ENCODE data around the gene KANK3. TPM values are rescaled to one million over a fixed set of nuclear protein-coding genes. Genes with fewer than 3 reads are reported as not detected.
"Not testable (repeated sequence)": the region's sequence is repeated elsewhere in the genome, so short reads cannot be mapped to it uniquely, and the experiment has no call there.

The KANK3 gene
- total RNA-seq, 1 experiment from 2014 or later, result 1.2 TPM

DNA sequence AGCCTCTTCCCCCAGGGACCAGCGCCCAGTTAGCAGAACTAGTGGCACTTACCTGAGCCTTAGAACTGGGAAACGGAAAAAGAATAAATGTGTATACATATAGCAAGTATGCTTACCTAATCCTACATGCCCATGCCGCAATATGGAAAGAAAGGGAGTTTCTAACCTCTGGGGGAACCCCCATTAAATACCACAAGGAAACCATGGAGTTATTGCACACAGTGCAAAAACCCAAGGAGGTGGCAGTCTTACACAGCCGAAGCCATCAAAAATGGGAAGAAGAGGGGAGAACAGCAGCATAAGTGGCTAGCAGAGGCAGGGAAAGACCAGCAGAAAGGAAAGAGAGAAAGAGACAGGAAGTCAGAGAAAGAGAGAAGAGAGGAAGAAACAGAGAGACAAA lies 41.5 kb upstream of the KANK3 start:
- in situ Hi-C loops (cut with HindIII; ENCODE audit: low pct_unique_long_range_greater_than_20kb, low sequenced_read_pairs); intact Hi-C loops (cut with micrococcal nuclease; ENCODE audit: unreplicated experiment); DNase-seq (ENCODE audit: low read depth, low spot score); CTCF ChIA-PET; H3K4me3 ChIP-seq (ENCODE audit: low read depth in 2 of 2, low read length in 2 of 2); BruUV-seq (replicated peaks); POLR2A ChIA-PET; H3K4me1 ChIP-seq (ENCODE audit: control insufficient read depth, insufficient read depth, low read length); ATAC-seq; H3K27ac ChIP-seq (ENCODE audit: low read length); H3K27me3 ChIP-seq (ENCODE audit: control insufficient read depth, insufficient read depth, low read length); H3K36me3 ChIP-seq (ENCODE audit: control insufficient read depth, insufficient read depth, low read length); H3K9me3 ChIP-seq (ENCODE audit: control insufficient read depth, insufficient read depth, low read depth, low read length): not testable (repeated sequence)

DNA sequence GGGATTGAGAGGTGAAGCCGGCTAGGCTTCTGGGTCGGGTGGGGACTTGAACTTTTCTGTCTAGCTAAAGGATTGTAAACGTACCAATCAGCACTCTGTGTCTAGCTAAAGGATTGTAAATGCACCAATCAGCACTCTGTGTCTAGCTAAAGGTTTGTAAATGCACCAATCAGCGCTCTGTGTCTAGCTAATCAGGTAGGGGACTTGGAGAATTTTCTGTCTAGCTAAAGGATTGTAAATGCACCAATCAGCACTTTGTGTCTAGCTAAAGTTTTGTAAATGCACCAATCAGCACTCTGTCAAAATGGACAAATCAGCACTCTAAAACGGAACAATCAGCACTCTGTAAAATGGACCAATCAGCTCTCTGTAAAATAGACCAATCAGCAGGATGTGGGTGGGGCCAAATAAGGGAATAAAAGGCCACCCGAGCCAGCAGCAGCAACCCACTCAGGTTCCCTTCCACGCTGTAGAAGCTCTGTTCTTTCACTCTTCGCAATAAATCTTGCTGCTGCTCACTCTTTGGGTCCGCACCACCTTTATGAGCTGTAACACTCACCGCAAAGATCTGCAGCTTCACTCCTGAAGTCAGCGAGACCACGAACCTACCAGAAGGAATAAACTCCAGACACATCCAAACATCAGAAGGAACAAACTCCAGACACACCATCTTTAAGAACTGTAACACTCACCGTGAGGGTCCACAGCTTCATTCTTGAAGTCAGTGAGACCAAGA lies 36.3 kb upstream of the KANK3 start:
- CTCF ChIA-PET; intact Hi-C loops (cut with micrococcal nuclease; ENCODE audit: unreplicated experiment); H3K4me1 ChIP-seq (ENCODE audit: control insufficient read depth, insufficient read depth, low read length); in situ Hi-C loops (cut with HindIII; ENCODE audit: low pct_unique_long_range_greater_than_20kb, low sequenced_read_pairs); H3K27me3 ChIP-seq (ENCODE audit: control insufficient read depth, insufficient read depth, low read length); H3K4me3 ChIP-seq (ENCODE audit: low read depth in 2 of 2, low read length in 2 of 2); BruUV-seq (replicated peaks); H3K36me3 ChIP-seq (ENCODE audit: control insufficient read depth, insufficient read depth, low read length); DNase-seq (ENCODE audit: low read depth, low spot score); ATAC-seq; H3K27ac ChIP-seq (ENCODE audit: low read length); H3K9me3 ChIP-seq (ENCODE audit: control insufficient read depth, insufficient read depth, low read depth, low read length); POLR2A ChIA-PET: not testable (repeated sequence)

DNA sequence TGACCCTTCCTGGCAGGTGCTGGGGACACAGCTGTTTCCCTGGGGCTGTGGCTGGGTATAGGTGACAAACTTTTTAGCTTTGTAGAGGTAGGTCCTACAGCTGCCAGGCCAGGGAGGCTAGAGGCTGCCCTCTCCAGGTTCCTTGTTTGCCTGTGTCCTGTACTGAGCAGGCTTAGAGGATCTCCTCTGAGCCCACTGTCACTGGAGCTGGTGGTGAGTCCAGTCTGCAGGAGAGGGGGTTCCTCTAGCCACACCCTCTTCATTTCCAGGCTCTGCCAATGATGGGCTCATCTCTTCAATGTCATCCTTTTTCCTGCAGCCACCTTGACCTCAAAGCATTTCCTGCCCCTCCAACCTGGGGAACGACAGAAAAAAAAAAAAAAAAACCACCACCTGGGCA lies 34.5 kb upstream of the KANK3 start:
- Histone ChIP-seq H3K36me3 (ENCODE audit: control insufficient read depth, insufficient read depth, low read length) (no peaks in the 10 kb centered on the region; the same call in 1 of the 2 replicates), H3K27me3 (ENCODE audit: control insufficient read depth, insufficient read depth, low read length) (no peaks in the 10 kb centered on the region), H3K27ac (ENCODE audit: low read length) (no peak overlapping the region), H3K4me1 (ENCODE audit: control insufficient read depth, insufficient read depth, low read length) (no peaks in the 10 kb centered on the region), H3K9me3 (ENCODE audit: control insufficient read depth, insufficient read depth, low read depth, low read length) (no peaks in the 10 kb centered on the region), H3K4me3 (ENCODE audit: low read depth in 2 of 2, low read length in 2 of 2) (no peak overlapping the region)
- no TSS peak for BruUV-seq (replicated peaks)
- TF ChIP-seq POLR2AphosphoS5 (IDR thresholded peaks at IDR 0.05; ENCODE audit: low read depth, low read length) (no peak), TCF7L2 (IDR thresholded peaks at IDR 0.05; ENCODE audit: low read depth, low read length) (no peak), SIN3A (IDR thresholded peaks at IDR 0.05; ENCODE audit: borderline replicate concordance, insufficient read depth, low read depth, low read length) (no peak)
- TF ChIP-seq, protein P1, sequence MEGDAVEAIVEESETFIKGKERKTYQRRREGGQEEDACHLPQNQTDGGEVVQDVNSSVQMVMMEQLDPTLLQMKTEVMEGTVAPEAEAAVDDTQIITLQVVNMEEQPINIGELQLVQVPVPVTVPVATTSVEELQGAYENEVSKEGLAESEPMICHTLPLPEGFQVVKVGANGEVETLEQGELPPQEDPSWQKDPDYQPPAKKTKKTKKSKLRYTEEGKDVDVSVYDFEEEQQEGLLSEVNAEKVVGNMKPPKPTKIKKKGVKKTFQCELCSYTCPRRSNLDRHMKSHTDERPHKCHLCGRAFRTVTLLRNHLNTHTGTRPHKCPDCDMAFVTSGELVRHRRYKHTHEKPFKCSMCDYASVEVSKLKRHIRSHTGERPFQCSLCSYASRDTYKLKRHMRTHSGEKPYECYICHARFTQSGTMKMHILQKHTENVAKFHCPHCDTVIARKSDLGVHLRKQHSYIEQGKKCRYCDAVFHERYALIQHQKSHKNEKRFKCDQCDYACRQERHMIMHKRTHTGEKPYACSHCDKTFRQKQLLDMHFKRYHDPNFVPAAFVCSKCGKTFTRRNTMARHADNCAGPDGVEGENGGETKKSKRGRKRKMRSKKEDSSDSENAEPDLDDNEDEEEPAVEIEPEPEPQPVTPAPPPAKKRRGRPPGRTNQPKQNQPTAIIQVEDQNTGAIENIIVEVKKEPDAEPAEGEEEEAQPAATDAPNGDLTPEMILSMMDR (IDR thresholded peaks at IDR 0.05), result no peak
- TF ChIP-seq, protein P2, sequence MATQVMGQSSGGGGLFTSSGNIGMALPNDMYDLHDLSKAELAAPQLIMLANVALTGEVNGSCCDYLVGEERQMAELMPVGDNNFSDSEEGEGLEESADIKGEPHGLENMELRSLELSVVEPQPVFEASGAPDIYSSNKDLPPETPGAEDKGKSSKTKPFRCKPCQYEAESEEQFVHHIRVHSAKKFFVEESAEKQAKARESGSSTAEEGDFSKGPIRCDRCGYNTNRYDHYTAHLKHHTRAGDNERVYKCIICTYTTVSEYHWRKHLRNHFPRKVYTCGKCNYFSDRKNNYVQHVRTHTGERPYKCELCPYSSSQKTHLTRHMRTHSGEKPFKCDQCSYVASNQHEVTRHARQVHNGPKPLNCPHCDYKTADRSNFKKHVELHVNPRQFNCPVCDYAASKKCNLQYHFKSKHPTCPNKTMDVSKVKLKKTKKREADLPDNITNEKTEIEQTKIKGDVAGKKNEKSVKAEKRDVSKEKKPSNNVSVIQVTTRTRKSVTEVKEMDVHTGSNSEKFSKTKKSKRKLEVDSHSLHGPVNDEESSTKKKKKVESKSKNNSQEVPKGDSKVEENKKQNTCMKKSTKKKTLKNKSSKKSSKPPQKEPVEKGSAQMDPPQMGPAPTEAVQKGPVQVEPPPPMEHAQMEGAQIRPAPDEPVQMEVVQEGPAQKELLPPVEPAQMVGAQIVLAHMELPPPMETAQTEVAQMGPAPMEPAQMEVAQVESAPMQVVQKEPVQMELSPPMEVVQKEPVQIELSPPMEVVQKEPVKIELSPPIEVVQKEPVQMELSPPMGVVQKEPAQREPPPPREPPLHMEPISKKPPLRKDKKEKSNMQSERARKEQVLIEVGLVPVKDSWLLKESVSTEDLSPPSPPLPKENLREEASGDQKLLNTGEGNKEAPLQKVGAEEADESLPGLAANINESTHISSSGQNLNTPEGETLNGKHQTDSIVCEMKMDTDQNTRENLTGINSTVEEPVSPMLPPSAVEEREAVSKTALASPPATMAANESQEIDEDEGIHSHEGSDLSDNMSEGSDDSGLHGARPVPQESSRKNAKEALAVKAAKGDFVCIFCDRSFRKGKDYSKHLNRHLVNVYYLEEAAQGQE (IDR thresholded peaks at IDR 0.05; ENCODE audit: insufficient read depth in 1 of 2, low read depth in 2 of 2, low read length in 1 of 2), result no peak
- ChIA-PET POLR2A (no interaction called here), CTCF (no interaction called here)
- intact Hi-C loops (cut with micrococcal nuclease; ENCODE audit: unreplicated experiment) (no loop called here), in situ Hi-C loops (cut with HindIII; ENCODE audit: low pct_unique_long_range_greater_than_20kb, low sequenced_read_pairs) (no loop called here)
- no peak for ATAC-seq
- no peak for DNase-seq (ENCODE audit: low read depth, low spot score)

DNA sequence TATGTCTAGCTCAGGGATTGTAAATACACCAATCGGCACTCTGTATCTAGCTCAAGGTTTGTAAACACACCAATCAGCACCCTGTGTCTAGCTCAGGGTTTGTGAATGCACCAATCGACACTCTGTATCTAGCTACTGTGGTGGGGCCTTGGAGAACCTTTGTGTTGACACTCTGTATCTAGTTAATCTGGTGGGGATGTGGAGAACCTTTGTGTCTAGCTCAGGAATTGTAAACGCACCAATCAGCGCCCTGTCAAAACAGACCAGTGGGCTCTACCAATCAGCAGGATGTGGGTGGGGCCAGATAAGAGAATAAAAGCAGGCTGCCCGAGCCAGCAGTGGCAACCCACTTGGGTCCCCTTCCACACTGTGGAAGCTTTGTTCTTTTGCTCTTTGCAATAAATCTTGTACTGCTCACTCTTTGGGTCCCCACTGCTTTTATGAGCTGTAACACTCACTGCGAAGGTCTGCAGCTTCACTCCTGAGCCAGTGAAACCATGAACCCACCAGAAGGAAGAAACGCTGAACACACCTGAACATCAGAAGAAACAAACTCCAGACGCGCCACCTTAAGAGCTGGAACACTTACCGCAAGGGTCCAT lies 33.4 kb upstream of the KANK3 start:
- H3K9me3 ChIP-seq (ENCODE audit: control insufficient read depth, insufficient read depth, low read depth, low read length); POLR2A ChIA-PET; H3K4me3 ChIP-seq (ENCODE audit: low read depth in 2 of 2, low read length in 2 of 2); intact Hi-C loops (cut with micrococcal nuclease; ENCODE audit: unreplicated experiment); DNase-seq (ENCODE audit: low read depth, low spot score); BruUV-seq (replicated peaks); ATAC-seq; H3K4me1 ChIP-seq (ENCODE audit: control insufficient read depth, insufficient read depth, low read length); H3K27ac ChIP-seq (ENCODE audit: low read length); H3K36me3 ChIP-seq (ENCODE audit: control insufficient read depth, insufficient read depth, low read length); in situ Hi-C loops (cut with HindIII; ENCODE audit: low pct_unique_long_range_greater_than_20kb, low sequenced_read_pairs); H3K27me3 ChIP-seq (ENCODE audit: control insufficient read depth, insufficient read depth, low read length): not testable (repeated sequence)
- CTCF ChIA-PET, result interaction anchor here (0.6 kb wide), 1 partner anchor 1929 kb away, joined by 4 read pairs; no protein-coding TSS in a partner anchor

DNA sequence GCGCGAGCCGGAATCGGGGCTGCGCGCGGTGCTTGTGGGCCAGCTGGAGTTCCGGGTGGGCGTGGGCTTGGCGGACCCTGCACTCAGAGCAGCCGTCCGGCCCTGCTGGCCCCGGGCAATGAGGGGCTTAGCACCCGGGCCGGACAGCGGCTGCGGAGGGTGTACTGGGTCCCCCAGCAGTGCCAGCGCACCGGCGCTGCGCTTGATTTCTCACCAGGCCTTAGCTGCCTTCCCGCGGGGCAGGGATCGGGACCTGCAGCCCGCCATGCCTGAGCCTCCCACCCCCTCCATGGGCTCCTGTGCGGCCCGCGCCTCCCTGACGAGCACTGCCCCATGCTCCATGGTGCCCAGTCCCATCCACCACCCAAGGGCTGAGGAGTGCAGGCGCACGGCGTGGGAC lies 32.7 kb upstream of the KANK3 start:
- H3K4me1 ChIP-seq (ENCODE audit: control insufficient read depth, insufficient read depth, low read length); DNase-seq (ENCODE audit: low read depth, low spot score); in situ Hi-C loops (cut with HindIII; ENCODE audit: low pct_unique_long_range_greater_than_20kb, low sequenced_read_pairs); ATAC-seq; intact Hi-C loops (cut with micrococcal nuclease; ENCODE audit: unreplicated experiment); H3K4me3 ChIP-seq (ENCODE audit: low read depth in 2 of 2, low read length in 2 of 2); H3K27ac ChIP-seq (ENCODE audit: low read length); H3K36me3 ChIP-seq (ENCODE audit: control insufficient read depth, insufficient read depth, low read length); H3K27me3 ChIP-seq (ENCODE audit: control insufficient read depth, insufficient read depth, low read length); BruUV-seq (replicated peaks); POLR2A ChIA-PET; CTCF ChIA-PET; H3K9me3 ChIP-seq (ENCODE audit: control insufficient read depth, insufficient read depth, low read depth, low read length): not testable (repeated sequence)
